HepG2 (cell line): ENCODE data around the gene BIRC5. TPM values are rescaled to one million over a fixed set of nuclear protein-coding genes. Genes with fewer than 3 reads are reported as not detected.

Experiments used
- CEBPG ChIP-seq: IDR thresholded peaks from 2 replicates; pipeline ENCODE4 v1.6.1; 2016
- ESRRA ChIP-seq: sonication (generic); formaldehyde crosslinking; IDR thresholded peaks from 2 replicates; pipeline ENCODE4 v1.5.1; 2020; ENCODE audit warnings: mild to moderate bottlenecking, low read depth, missing genetic modification reagents
- MBNL3 ChIP-seq: fragments of 250-450 bp; sonication (Bioruptor Pico); conservative IDR thresholded peaks from 2 replicates; pipeline ENCODE4 v1.8.0; 2022; ENCODE audit warnings: mild to moderate bottlenecking, inconsistent platforms
- MLLT10 ChIP-seq: sonication (generic); formaldehyde crosslinking; IDR thresholded peaks from 2 replicates; pipeline ENCODE4 v1.4.0; 2020; ENCODE audit warnings: missing genetic modification reagents
- MTF2 ChIP-seq: sonication (generic); formaldehyde crosslinking; IDR thresholded peaks from 2 replicates; pipeline ENCODE4 v1.5.0; 2020; ENCODE audit warnings: missing genetic modification reagents, borderline replicate concordance
- NR2F2 ChIP-seq: IDR thresholded peaks from 2 replicates; pipeline ENCODE4 v1.6.1; 2012; ENCODE audit warnings: low read depth, inconsistent platforms, borderline replicate concordance
- PBX2 ChIP-seq: IDR thresholded peaks from 2 replicates; pipeline ENCODE4 v1.6.1; 2016; ENCODE audit warnings: control low read depth
- PCBP2 ChIP-seq: fragments of 200-400 bp; formaldehyde crosslinking; optimal IDR thresholded peaks from 2 replicates; pipeline ENCODE3; 2018; ENCODE audit warnings: low read length, low read depth; ENCODE audit not compliant: poor library complexity, severe bottlenecking
- POGK ChIP-seq: sonication (generic); formaldehyde crosslinking; conservative IDR thresholded peaks from 2 replicates; pipeline ENCODE4 v1.8.0; 2022; ENCODE audit warnings: mild to moderate bottlenecking, moderate library complexity, missing genetic modification reagents
- SNAI1 ChIP-seq: sonication (generic); formaldehyde crosslinking; IDR thresholded peaks from 2 replicates; pipeline ENCODE4 v1.5.0; 2020; ENCODE audit warnings: mild to moderate bottlenecking, missing genetic modification reagents, borderline replicate concordance
- SP5 ChIP-seq: IDR thresholded peaks from 2 replicates; pipeline ENCODE4 v1.6.1; 2016; ENCODE audit warnings: low read depth, borderline replicate concordance
- ZFAT ChIP-seq: sonication (generic); formaldehyde crosslinking; conservative IDR thresholded peaks from 2 replicates; pipeline ENCODE4 v1.8.1; 2023; ENCODE audit warnings: missing genetic modification reagents, inconsistent platforms
- ZNF138 ChIP-seq: sonication (generic); formaldehyde crosslinking; IDR thresholded peaks from 2 replicates; pipeline ENCODE4 v1.5.0; 2020; ENCODE audit warnings: mild to moderate bottlenecking, low read depth, missing genetic modification reagents
- ZNF343 ChIP-seq: sonication (generic); formaldehyde crosslinking; IDR thresholded peaks from 2 replicates; pipeline ENCODE4 v1.4.0; 2020; ENCODE audit warnings: mild to moderate bottlenecking, missing genetic modification reagents
- ZNF605 ChIP-seq: sonication (generic); formaldehyde crosslinking; IDR thresholded peaks from 2 replicates; pipeline ENCODE4 v1.8.0; 2022; ENCODE audit warnings: mild to moderate bottlenecking, missing genetic modification reagents
- ZNF639 ChIP-seq: conservative IDR thresholded peaks from 2 replicates; pipeline ENCODE4 v1.6.1; 2018; ENCODE audit warnings: missing genetic modification reagents
- ZNF646 ChIP-seq: sonication (generic); formaldehyde crosslinking; IDR thresholded peaks from 2 replicates; pipeline ENCODE4 v1.9.0; 2021; ENCODE audit warnings: mild to moderate bottlenecking, missing genetic modification reagents
- ZNF790 ChIP-seq: sonication (generic); formaldehyde crosslinking; IDR thresholded peaks from 2 replicates; pipeline ENCODE4 v1.8.0; 2022; ENCODE audit warnings: missing genetic modification reagents, mild to moderate bottlenecking, borderline replicate concordance
- ZNF883 ChIP-seq: sonication (generic); formaldehyde crosslinking; IDR thresholded peaks from 2 replicates; pipeline ENCODE4 v1.5.1; 2020; ENCODE audit warnings: mild to moderate bottlenecking, missing genetic modification reagents; ENCODE audit errors: not compliant biosample characterization
- polyA plus RNA-seq, 8 experiments: library from polyadenylated mRNA; depleted of rRNA in 3 of 8; stranded (reverse) in 7 of 8; unstranded in 1 of 8; fragments of >200 nt; fragmentation: Illumina TruSeq in 4 of 8; extraction: Trizol in 4 of 8; gene quantifications; 2 replicates each; pipeline versions ENCODE4 v1.2.1 to v1.2.3, GENCODE V29; 2011 to 2016; ENCODE audit warnings: low read depth in 4 of 8, missing spikeins in 1 of 8, mixed read lengths in 1 of 8; ENCODE audit not compliant: insufficient read depth in 1 of 8
- total RNA-seq, 5 experiments: library from RNA; depleted of rRNA; stranded (reverse); fragments of >200 nt; fragmentation: Illumina TruSeq; extraction: Trizol; gene quantifications; 2 replicates each; pipeline ENCODE4 v1.2.3, GENCODE V29; 2016; ENCODE audit warnings: low read depth in 1 of 5

The BIRC5 gene
- total and polyA plus RNA-seq, 2 of the 13 experiments (the other 11 are each of a cell fraction or from before 2014, with no cell fraction given): 30.3 to 135 TPM

DNA sequence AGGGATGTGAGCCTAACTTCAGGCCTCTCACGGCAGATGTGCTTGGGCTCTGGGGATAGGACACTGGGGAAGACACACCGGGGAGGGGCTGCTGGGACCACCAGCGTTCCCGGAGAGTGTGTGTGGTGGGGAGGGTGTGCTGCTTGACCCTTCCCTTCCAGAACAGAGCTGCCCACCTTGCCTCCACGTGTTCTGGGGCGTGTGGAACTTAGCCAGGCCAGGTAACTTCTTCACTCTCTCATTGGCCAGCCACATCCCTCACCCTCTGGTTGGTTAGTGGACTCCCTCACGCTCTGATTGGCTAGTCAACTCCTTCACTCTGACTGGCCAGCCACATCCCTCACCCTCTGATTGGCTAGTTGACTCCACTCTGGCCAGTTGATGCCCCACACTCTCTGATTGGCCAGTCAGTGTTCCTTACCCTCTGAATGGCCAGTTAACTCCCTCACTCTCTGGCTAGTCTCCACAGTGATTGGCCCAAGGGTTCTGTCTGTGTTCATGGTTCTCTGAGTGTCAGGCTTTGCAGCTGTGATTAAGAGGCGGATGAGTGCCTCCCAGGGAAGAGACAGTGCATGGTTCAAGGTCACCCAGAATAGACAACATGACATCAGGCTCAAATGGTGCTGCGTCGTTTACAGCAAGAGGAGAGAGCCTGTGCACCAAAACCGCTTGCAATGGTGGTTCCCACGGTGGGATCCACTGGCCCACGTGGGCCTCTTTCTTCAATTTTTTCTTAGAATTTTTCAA lies 27.4 kb downstream of the BIRC5 start (continued):
- TF ChIP-seq POGK (CRISPR knock-in tag) (peak; percentile 20; the same call in 1 of the 2 replicates), ZNF790 (CRISPR knock-in tag) (peak; percentile 98; the same call in 1 of the 2 replicates), SP5 (no peak), CEBPG (peak; percentile 48; the same call in 1 of the 2 replicates), NR2F2 (no peak), ZNF138 (no peak), ZNF639 (0 out of 2 replicates have a peak, but pooled peaks have one; percentile 36), ESRRA (CRISPR knock-in tag) (peak; percentile 91), PCBP2 (no peak), ZNF646 (CRISPR knock-in tag) (no peak), ZFAT (CRISPR knock-in tag) (no peak), MBNL3 (CRISPR knock-in tag) (0 out of 2 replicates have a peak, but pooled peaks have one; percentile 17), ZNF343 (CRISPR knock-in tag) (peak; percentile 51; the same call in 1 of the 2 replicates), PBX2 (peak; percentile 71), SNAI1 (CRISPR knock-in tag) (no peak), MLLT10 (no peak), ZNF883 (CRISPR knock-in tag) (peak; percentile 63), ZNF605 (CRISPR knock-in tag) (peak; percentile 31; the same call in 1 of the 2 replicates), MTF2 (no peak)
